K562 (cell line): Measurements from ENCODE around the gene UQCRHL. TPM values are rescaled to one million over a fixed set of nuclear protein-coding genes. Genes with fewer than 3 reads are reported as not detected.

Source experiments
- BRD9 ChIP-seq: fragments of 450-650 bp; IDR thresholded peaks from 2 replicates; pipeline ENCODE4 v1.6.1; 2018; ENCODE audit warnings: low read depth; ENCODE audit not compliant: partially characterized antibody
- CCNT2 ChIP-seq: IDR thresholded peaks from 2 replicates; pipeline ENCODE4 v1.6.1; 2011; ENCODE audit warnings: borderline replicate concordance, low read depth, mild to moderate bottlenecking, moderate library complexity, mixed read lengths, low read length; ENCODE audit not compliant: insufficient read length; ENCODE audit errors: extremely low read depth
- GABPB2 ChIP-seq: fragments of 250-450 bp; sonication (Bioruptor Pico); conservative IDR thresholded peaks from 2 replicates; pipeline ENCODE4 v1.5.1; 2021; ENCODE audit warnings: mild to moderate bottlenecking
- HDAC2 ChIP-seq: fragments of 450-650 bp; IDR thresholded peaks from 2 replicates; pipeline ENCODE4 v1.6.1; 2016; ENCODE audit warnings: mild to moderate bottlenecking
- HMBOX1 ChIP-seq: sonication (generic); IDR thresholded peaks from 2 replicates; pipeline ENCODE4 v1.6.1; 2016
- HMG20B ChIP-seq: fragments of 250-450 bp; sonication (Bioruptor Pico); IDR thresholded peaks from 2 replicates; pipeline ENCODE4 v1.5.0; 2021; ENCODE audit warnings: mild to moderate bottlenecking
- ILK ChIP-seq: fragments of 450-650 bp; IDR thresholded peaks from 2 replicates; pipeline ENCODE4 v1.6.1; 2016; ENCODE audit warnings: missing genetic modification characterization, low read depth, mild to moderate bottlenecking, missing compliant biosample characterization, moderate library complexity, borderline replicate concordance
- KLF13 ChIP-seq: fragments of 450-650 bp; IDR thresholded peaks from 2 replicates; pipeline ENCODE4 v1.6.1; 2016; ENCODE audit warnings: missing genetic modification characterization, low read depth, mild to moderate bottlenecking, missing compliant biosample characterization, moderate library complexity, borderline replicate concordance
- MAFF ChIP-seq: IDR thresholded peaks from 2 replicates; pipeline ENCODE4 v1.6.1; 2012; ENCODE audit warnings: low read length, improper control_type of control experiment
- TCF7 ChIP-seq: sonication (generic); IDR thresholded peaks from 2 replicates; pipeline ENCODE4 v1.6.1; 2016; ENCODE audit warnings: antibody characterized with exemption, borderline replicate concordance
- ZKSCAN3 ChIP-seq: fragments of 250-450 bp; sonication (Bioruptor Pico); IDR thresholded peaks from 2 replicates; pipeline ENCODE4 v1.4.0; 2020
- ZNF57 ChIP-seq: fragments of 450-650 bp; formaldehyde crosslinking; IDR thresholded peaks from 2 replicates; pipeline ENCODE4 v1.4.0; 2020; ENCODE audit warnings: mild to moderate bottlenecking, moderate library complexity
- ZNF586 ChIP-seq: fragments of 450-650 bp; formaldehyde crosslinking; conservative IDR thresholded peaks from 2 replicates; pipeline ENCODE4 v1.4.0; 2020; ENCODE audit warnings: mild to moderate bottlenecking, moderate library complexity
- polyA plus RNA-seq, 8 experiments: library from polyadenylated mRNA; depleted of rRNA in 4 of 8; stranded (reverse) in 5 of 8; unstranded in 3 of 8; fragments of >200 nt; fragmentation: Nextera tagmentation in 2 of 8; fragmentation: Illumina TruSeq in 1 of 8; extraction: Ambion mirVana in 2 of 8; extraction: Trizol in 1 of 8; gene quantifications; 2 replicates each; pipeline versions ENCODE4 v1.2.1 to v1.2.3, GENCODE V29; 2011 to 2014; ENCODE audit warnings: inconsistent platforms in 1 of 8, missing spikeins in 1 of 8
- total RNA-seq, 7 experiments: library from RNA; depleted of rRNA in 6 of 7; stranded (reverse); fragments of >200 nt in 6 of 7; fragmentation: Illumina TruSeq in 2 of 7; extraction: Trizol in 2 of 7; gene quantifications; 2 replicates each; pipeline versions ENCODE4 v1.2.1 to v1.2.3, GENCODE V29; 2011 to 2021; ENCODE audit warnings: low replicate concordance in 1 of 7
- TF ChIP-seq, protein P1 (sequence below): fragments of 250-450 bp; sonication (Bioruptor Pico); IDR thresholded peaks from 2 replicates; pipeline ENCODE4 v1.8.0; 2021; ENCODE audit warnings: moderate library complexity, mild to moderate bottlenecking, inconsistent platforms
- TF ChIP-seq, protein P2 (sequence below): fragments of 450-650 bp; conservative IDR thresholded peaks from 2 replicates; pipeline ENCODE4 v1.6.1; 2016; ENCODE audit warnings: missing genetic modification characterization, low read depth, mild to moderate bottlenecking, control low read depth, missing compliant biosample characterization
- TF ChIP-seq, protein P3 (sequence below): sonication (generic); formaldehyde crosslinking; IDR thresholded peaks from 2 replicates; pipeline ENCODE4 v1.8.1; 2023; ENCODE audit warnings: mild to moderate bottlenecking, missing genetic modification reagents

Gene UQCRHL
- total and polyA plus RNA-seq, 9 of the 15 experiments (the other 6 are each of a cell fraction or from before 2014, with no cell fraction given), result 5.1 to 41.3 (median 21.8) TPM

DNA sequence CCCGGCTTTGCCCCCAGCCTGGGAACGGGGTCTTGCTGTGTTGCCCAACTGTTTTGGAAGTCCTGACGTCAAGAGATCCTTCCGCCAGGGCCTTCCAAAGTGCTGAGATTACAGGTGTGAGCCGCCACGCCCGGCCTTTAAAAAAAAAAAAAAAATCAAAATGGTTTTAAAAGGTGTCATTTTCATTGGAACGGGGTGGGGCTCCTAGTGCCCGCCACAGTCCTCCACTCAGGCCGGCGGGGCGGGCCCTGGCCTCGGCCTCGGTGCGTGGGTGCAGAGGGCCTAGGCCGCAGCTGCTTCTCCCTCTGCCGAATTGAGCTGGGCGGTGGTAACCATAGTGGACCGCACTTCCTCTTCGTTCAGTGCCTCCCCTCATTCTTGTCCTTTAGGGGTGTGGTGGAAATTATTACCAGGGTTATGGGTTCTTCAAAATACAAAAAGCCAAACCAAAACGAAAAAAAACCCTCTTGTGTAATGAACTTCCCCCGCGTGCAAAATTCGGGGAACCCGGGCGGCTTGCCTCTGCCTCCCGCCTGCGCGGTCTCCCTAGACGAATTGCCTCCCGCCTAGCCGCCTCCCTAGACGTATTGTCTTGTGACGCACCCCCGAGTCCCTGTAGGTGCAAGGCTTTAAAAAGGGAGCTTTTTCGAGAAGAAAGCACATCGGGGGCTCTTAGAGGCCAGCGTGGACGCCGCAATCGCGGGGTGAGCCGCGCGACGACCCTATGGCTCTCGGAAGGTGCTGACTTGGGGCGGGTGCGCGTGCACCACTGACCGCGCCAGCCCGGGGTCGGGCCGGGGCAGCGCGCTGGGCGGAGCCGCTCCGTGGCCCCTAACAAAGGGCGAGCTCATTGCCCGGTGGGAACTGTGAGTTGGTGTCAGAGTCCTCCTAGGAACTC, 29.6 kb upstream of the UQCRHL start (continued):
- TF ChIP-seq, protein P1, sequence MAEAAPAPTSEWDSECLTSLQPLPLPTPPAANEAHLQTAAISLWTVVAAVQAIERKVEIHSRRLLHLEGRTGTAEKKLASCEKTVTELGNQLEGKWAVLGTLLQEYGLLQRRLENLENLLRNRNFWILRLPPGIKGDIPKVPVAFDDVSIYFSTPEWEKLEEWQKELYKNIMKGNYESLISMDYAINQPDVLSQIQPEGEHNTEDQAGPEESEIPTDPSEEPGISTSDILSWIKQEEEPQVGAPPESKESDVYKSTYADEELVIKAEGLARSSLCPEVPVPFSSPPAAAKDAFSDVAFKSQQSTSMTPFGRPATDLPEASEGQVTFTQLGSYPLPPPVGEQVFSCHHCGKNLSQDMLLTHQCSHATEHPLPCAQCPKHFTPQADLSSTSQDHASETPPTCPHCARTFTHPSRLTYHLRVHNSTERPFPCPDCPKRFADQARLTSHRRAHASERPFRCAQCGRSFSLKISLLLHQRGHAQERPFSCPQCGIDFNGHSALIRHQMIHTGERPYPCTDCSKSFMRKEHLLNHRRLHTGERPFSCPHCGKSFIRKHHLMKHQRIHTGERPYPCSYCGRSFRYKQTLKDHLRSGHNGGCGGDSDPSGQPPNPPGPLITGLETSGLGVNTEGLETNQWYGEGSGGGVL, result no peak
- TF ChIP-seq GABPB2 (CRISPR knock-in tag), result no peak
- TF ChIP-seq ZKSCAN3, result no peak
- TF ChIP-seq HDAC2, result no peak
- no peak for TF ChIP-seq HMG20B (CRISPR knock-in tag)
- TF ChIP-seq ZNF586 (CRISPR knock-in tag), result no peak
- TF ChIP-seq KLF13 (tag), result no peak
- no peak for TF ChIP-seq HMBOX1
- no peak for TF ChIP-seq CCNT2
- TF ChIP-seq ZNF57 (CRISPR knock-in tag), result no peak
- TF ChIP-seq ILK (tag), result no peak
- no peak for TF ChIP-seq MAFF
- TF ChIP-seq TCF7, result no peak
- TF ChIP-seq, protein P2, sequence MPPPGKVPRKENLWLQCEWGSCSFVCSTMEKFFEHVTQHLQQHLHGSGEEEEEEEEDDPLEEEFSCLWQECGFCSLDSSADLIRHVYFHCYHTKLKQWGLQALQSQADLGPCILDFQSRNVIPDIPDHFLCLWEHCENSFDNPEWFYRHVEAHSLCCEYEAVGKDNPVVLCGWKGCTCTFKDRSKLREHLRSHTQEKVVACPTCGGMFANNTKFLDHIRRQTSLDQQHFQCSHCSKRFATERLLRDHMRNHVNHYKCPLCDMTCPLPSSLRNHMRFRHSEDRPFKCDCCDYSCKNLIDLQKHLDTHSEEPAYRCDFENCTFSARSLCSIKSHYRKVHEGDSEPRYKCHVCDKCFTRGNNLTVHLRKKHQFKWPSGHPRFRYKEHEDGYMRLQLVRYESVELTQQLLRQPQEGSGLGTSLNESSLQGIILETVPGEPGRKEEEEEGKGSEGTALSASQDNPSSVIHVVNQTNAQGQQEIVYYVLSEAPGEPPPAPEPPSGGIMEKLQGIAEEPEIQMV (tag), result no peak
- TF ChIP-seq BRD9, result no peak
- TF ChIP-seq, protein P3, sequence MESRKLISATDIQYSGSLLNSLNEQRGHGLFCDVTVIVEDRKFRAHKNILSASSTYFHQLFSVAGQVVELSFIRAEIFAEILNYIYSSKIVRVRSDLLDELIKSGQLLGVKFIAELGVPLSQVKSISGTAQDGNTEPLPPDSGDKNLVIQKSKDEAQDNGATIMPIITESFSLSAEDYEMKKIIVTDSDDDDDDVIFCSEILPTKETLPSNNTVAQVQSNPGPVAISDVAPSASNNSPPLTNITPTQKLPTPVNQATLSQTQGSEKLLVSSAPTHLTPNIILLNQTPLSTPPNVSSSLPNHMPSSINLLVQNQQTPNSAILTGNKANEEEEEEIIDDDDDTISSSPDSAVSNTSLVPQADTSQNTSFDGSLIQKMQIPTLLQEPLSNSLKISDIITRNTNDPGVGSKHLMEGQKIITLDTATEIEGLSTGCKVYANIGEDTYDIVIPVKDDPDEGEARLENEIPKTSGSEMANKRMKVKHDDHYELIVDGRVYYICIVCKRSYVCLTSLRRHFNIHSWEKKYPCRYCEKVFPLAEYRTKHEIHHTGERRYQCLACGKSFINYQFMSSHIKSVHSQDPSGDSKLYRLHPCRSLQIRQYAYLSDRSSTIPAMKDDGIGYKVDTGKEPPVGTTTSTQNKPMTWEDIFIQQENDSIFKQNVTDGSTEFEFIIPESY, result peak; percentile 98
